ENCODE measurements around the gene NR2C2. TPM values are rescaled to one million over a fixed set of nuclear protein-coding genes. Genes with fewer than 3 reads are reported as not detected.

NR2C2 gene
- total and polyA plus RNA-seq, 9 of the 15 experiments (the other 6 are each of a cell fraction or from before 2014, with no cell fraction given), result 6.1 to 33.0 (median 14.6) TPM

DNA sequence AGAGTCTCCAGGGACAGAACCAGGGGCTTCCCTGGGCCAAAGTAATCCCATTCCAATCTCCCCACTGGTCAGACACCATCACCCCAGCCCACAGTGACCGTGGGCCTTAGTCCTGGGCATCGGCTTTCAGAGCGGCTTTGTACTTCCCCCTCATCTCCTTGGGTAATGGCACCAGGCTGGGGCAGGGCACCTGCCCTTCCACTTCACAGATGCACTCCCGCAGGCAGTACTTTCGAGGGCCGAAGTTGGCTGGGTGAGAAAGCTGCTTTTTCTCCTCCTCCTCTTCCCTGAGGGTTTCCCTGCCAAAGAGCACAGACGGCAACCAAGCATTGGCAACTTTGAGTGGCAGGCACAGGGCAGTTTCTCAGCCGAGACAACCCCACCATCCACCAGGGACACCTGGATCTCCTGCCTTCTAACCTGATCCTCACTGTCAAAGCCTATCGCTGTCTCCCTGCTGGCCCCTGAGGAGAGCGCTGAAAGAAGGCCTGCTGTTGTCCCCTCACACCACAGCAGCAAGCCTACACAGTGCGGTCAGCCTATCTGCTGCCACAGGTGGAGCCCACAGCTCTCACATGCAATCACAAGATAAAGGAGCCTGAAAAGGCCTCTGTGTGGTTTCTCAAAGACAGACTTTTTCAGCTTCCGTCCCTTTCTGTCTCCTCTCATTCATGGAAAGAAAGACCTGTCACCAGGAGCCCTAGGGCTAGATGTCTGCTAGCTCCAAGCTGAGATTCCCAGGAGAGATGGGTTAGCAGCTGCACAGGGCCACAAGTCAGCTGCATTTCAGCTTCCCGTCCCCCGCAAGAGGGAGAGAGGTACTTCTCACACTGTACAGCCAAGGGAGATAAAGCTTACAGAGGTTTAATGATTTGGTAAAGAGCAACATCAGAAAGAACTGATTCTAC, 105.2 kb downstream of the NR2C2 start (continued):
- TF ChIP-seq, protein P1, sequence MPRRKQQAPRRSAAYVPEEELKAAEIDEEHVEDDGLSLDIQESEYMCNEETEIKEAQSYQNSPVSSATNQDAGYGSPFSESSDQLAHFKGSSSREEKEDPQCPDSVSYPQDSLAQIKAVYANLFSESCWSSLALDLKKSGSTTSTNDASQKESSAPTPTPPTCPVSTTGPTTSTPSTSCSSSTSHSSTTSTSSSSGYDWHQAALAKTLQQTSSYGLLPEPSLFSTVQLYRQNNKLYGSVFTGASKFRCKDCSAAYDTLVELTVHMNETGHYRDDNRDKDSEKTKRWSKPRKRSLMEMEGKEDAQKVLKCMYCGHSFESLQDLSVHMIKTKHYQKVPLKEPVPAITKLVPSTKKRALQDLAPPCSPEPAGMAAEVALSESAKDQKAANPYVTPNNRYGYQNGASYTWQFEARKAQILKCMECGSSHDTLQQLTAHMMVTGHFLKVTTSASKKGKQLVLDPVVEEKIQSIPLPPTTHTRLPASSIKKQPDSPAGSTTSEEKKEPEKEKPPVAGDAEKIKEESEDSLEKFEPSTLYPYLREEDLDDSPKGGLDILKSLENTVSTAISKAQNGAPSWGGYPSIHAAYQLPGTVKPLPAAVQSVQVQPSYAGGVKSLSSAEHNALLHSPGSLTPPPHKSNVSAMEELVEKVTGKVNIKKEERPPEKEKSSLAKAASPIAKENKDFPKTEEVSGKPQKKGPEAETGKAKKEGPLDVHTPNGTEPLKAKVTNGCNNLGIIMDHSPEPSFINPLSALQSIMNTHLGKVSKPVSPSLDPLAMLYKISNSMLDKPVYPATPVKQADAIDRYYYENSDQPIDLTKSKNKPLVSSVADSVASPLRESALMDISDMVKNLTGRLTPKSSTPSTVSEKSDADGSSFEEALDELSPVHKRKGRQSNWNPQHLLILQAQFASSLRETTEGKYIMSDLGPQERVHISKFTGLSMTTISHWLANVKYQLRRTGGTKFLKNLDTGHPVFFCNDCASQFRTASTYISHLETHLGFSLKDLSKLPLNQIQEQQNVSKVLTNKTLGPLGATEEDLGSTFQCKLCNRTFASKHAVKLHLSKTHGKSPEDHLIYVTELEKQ (CRISPR knock-in tag; IDR thresholded peaks at IDR 0.05), result no peak
- TF ChIP-seq ZFPM2 (CRISPR knock-in tag; IDR thresholded peaks at IDR 0.05) (no peak), UBTF (IDR thresholded peaks at IDR 0.05; ENCODE audit: borderline replicate concordance in 1 of 2, low read depth in 2 of 2, low read length in 2 of 2) (peak; percentile 28 to 63; a peak in 1 of 4 replicates), CCAR2 (IDR thresholded peaks at IDR 0.05; ENCODE audit: low read depth, low read length) (no peak), HDAC1 (IDR thresholded peaks at IDR 0.05) (peak in 1 of 2 experiments; percentile 79; a peak in 2 of 4 replicates), TFAM (CRISPR knock-in tag; conservative IDR thresholded peaks at IDR 0.05) (no peak), SREBF2 (CRISPR knock-in tag; IDR thresholded peaks at IDR 0.05) (no peak), MTA1 (IDR thresholded peaks at IDR 0.05; ENCODE audit: borderline replicate concordance) (peak; percentile 51; the same call in 1 of the 2 replicates), BRD4 (IDR thresholded peaks at IDR 0.05) (no peak), RBFOX2 (IDR thresholded peaks at IDR 0.05; ENCODE audit: low read depth, low read length) (no peak), KDM1A (IDR thresholded peaks at IDR 0.05) (peak; percentile 90 to 93), HOMEZ (CRISPR knock-in tag; IDR thresholded peaks at IDR 0.05) (no peak), PTBP1 (IDR thresholded peaks at IDR 0.05; ENCODE audit: low read depth, low read length) (peak; percentile 88; the same call in 1 of the 2 replicates), NELFE (IDR thresholded peaks at IDR 0.05; ENCODE audit: insufficient read depth, insufficient read length) (no peak), GTF2E2 (tag; IDR thresholded peaks at IDR 0.05) (no peak), JUNB (CRISPR knock-in tag; conservative IDR thresholded peaks at IDR 0.05) (no peak), KDM2B (CRISPR knock-in tag; IDR thresholded peaks at IDR 0.05) (no peak)
- TF ChIP-seq, protein P2, sequence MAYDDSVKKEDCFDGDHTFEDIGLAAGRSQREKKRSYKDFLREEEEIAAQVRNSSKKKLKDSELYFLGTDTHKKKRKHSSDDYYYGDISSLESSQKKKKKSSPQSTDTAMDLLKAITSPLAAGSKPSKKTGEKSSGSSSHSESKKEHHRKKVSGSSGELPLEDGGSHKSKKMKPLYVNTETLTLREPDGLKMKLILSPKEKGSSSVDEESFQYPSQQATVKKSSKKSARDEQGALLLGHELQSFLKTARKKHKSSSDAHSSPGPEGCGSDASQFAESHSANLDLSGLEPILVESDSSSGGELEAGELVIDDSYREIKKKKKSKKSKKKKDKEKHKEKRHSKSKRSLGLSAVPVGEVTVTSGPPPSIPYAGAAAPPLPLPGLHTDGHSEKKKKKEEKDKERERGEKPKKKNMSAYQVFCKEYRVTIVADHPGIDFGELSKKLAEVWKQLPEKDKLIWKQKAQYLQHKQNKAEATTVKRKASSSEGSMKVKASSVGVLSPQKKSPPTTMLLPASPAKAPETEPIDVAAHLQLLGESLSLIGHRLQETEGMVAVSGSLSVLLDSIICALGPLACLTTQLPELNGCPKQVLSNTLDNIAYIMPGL (CRISPR knock-in tag; IDR thresholded peaks at IDR 0.05), result no peak
